Measurements from ENCODE around the gene IL34.

IL34 gene

DNA sequence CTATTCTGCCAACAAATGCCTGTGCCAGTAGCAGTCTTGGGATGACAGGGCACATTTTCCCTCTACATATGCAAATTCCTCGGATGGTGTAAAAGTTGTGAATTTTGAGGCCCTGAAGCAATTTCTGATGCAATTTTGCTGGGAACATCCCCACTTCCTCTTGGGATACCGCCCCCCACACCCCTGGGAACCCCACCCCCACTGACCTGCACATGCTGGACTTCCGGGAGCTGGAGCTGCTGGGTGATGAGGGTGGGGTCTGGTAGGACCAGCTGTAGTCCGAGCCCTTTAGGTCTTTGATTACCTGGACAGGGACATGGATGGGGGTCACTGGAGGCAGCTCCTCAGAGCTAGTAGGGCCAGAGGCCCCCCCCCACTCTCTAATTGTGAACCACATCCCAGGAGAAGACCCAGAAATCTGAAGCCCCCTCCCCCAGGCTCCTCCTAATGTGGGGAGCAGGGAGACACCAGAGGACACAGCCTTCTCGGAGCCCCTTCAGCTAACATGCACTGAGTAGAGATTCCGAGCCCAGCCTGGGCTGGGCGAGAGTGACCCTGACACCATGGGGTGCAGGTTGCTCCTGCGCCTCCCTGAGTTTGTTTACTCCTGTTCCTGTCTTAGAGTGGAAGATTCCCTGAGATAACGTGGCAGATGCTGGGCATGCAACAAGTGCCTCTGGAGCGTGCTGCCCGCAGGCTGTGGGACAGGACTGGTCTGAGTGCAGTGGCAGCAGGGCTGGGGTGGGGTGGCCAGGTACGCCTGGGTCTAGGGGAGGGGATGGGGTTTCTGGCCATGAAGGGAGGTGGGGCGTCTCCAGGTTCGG is 30.5 kb downstream of the IL34 start:
- Mint-ChIP-seq H3K36me3 (no peaks in the 10 kb centered on the region), H3K4me1 (peaks cover 19% of the 10 kb centered on the region), H3K4me3 (no peak overlapping the region), H3K27ac (no peak overlapping the region), H3K9me3 (no peaks in the 10 kb centered on the region)
- no peak for ATAC-seq
- no peak for DNase-seq (ENCODE audit: low spot score in 2 of 2)

DNA sequence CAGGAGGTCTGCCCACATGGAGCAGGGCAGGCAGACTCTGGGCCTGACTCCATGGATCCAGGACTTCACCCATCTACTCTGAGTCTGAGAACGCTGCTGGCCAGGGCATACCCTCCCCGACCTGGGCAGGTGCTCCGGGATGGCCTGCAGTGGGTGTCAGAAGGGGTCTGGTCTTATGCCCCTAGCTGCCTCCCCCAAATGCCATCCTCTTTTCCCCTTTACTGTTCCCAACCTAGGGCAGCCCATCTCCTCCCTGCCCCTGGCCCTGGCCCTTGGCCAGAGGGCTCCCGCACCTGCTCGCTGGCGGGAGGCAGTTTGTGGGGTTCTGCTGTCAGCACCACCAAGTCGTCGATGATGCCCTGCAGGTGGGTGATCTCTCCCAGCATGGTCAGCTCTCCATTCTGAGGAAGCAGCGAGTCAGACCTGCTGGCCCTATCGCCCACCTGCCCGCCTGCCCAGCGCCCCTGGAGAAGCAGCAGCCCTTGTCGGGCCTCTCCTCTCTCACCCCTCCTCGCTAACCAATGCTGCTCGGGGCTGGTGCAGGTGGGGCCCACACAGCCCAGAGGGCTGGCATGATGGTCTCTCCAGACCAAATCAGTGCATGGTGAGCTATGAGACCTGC is 31.3 kb downstream of the IL34 start:
- DNase-seq (ENCODE audit: low spot score in 2 of 2) (no peak), ATAC-seq (no peak)
- H3K36me3 Mint-ChIP-seq: no peaks in the 10 kb centered on the region
- H3K4me1 Mint-ChIP-seq: peaks cover 19% of the 10 kb centered on the region
- no peaks in the 10 kb centered on the region for H3K9me3 Mint-ChIP-seq
- H3K27ac Mint-ChIP-seq: no peak overlapping the region
- no peak overlapping the region for H3K4me3 Mint-ChIP-seq

DNA sequence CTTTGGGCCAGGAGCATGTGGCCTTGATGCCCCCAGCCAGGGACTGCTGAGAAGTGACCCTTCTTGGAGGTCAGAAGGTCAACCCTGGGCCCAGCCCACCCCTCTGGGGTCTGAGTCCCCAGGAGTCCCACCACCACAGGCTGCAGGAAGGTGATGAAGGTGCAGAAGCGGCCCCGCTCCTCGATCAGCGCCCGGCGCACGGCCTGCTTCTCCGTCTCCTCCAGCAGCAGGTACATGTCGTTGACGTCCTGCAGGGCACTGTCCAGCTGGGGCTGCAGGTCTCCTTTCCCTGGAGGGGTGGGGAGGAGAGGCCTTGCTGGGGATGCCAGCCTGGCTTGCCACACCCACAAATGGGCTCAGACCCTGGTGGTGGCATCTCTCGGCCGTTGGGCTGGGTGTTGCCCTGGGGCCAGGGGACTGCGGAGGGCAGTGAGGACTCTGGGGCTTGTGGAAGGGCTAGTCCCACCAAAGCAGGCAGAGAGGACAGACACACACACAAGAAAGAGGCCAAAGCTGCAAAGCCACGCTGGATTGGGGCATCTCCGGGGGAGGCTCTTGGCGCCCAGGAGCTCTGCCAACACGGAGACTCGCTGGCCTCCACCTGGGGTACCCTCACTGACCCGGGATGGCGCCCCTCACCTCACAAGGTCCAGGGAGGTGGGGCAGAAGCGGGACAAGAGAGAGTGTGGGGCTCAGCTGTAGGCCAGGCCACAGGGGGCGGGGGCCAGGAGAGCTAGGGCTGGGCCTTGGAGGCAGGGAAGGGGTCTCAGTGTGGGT is 31.9 kb downstream of the IL34 start:
- DNase-seq (ENCODE audit: low spot score in 2 of 2): no peak
- peak overlapping the region; percentile 4 for H3K4me3 Mint-ChIP-seq
- no peak overlapping the region for H3K27ac Mint-ChIP-seq

DNA sequence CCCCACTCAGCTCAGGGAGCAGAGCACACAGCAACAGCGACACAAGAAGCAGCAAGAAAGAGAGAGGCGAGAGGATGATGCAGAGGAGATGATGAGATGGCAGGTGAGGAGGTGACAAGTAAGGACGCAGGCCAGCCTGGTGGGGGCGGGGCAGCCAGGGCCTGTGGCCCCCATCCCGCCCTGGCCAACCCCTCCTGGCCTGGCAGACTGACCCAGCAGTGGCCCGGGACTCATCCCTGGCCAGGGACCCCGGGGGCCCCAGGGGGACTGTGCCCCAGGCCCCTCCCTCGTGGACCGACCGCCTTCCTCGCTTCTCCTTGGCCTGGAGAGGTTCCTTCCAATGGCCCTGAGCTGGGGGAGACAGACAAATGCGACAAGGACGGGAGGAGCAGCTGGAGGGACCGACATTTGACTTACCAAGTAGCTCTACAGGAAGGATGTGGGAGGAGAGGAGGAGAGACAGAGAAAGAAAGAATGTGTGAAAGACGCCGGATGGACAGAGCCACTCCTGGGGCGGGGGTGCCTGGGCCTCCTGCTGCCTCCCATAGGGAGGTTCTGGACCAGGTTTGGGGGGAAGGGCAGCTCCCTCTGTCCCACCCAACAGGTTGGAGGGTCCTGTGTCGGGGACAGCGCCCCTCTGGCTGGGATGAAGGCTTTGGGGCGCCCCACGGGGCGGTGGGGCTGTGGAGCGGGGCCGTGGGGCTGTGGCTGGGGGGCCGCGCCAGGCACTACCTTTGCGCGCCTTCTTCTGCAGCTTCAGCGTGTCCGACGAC is 32.7 kb downstream of the IL34 start:
- Mint-ChIP-seq H3K27ac (peak overlapping the region; percentile 63), H3K4me1 (peaks cover 19% of the 10 kb centered on the region), H3K4me3 (peak overlapping the region; percentile 4), H3K9me3 (no peaks in the 10 kb centered on the region), H3K36me3 (no peaks in the 10 kb centered on the region)
- no peak for DNase-seq (ENCODE audit: low spot score in 2 of 2)
- ATAC-seq: peak; percentile 17

More for the DNA sequence above, 31.9 kb downstream of the IL34 start:
- no peaks in the 10 kb centered on the region for H3K9me3 Mint-ChIP-seq
- H3K36me3 Mint-ChIP-seq: no peaks in the 10 kb centered on the region
- peaks cover 19% of the 10 kb centered on the region for H3K4me1 Mint-ChIP-seq
- ATAC-seq: no peak

DNA sequence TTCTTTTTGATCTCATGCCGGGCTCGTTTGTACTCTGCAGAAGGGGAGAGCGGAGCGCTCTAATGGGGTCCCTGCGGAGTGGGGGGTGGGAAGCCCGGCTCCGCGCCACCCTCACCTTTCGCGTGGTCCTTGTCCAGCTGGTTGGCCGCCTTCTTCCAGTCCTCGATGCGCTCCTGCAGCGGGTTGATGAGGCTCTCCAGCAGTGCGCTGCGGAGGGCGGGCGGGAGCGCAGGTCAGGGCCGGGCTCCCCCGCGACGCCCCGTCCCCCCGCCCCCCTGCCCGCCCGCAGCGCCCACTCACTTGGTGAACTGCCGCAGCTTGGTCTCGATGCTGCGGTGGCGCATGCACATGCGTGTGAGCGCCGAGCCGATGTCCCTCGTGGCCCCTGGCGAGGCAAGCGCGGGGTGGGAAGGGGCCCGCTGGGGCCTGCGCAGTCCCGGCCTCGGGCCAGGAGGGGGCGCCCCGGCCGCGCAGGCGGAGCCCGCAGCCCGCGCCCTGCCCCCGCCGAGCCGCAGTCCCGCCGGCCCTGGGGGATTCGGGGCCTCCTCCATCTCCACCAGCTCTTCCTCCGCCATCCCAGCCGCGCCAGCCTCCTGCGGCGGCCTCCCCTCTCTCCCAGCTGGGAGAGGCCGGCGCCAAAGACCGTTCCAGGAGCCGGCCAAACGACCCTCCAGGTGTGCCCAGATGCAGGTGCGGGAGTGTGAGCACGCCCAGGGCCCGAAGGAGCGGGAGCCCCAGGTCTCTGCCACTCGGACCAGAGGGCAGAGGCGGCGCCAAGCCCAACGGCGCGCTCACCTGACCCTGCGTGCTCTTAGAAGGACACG is 33.5 kb downstream of the IL34 start:
- DNase-seq (ENCODE audit: low spot score in 2 of 2) (no peak), ATAC-seq (no peak)
- peaks cover 19% of the 10 kb centered on the region for H3K4me1 Mint-ChIP-seq
- no peak overlapping the region for H3K4me3 Mint-ChIP-seq
- no peaks in the 10 kb centered on the region for H3K9me3 Mint-ChIP-seq
- H3K27ac Mint-ChIP-seq: peak overlapping the region; percentile 63
- no peaks in the 10 kb centered on the region for H3K36me3 Mint-ChIP-seq

DNA sequence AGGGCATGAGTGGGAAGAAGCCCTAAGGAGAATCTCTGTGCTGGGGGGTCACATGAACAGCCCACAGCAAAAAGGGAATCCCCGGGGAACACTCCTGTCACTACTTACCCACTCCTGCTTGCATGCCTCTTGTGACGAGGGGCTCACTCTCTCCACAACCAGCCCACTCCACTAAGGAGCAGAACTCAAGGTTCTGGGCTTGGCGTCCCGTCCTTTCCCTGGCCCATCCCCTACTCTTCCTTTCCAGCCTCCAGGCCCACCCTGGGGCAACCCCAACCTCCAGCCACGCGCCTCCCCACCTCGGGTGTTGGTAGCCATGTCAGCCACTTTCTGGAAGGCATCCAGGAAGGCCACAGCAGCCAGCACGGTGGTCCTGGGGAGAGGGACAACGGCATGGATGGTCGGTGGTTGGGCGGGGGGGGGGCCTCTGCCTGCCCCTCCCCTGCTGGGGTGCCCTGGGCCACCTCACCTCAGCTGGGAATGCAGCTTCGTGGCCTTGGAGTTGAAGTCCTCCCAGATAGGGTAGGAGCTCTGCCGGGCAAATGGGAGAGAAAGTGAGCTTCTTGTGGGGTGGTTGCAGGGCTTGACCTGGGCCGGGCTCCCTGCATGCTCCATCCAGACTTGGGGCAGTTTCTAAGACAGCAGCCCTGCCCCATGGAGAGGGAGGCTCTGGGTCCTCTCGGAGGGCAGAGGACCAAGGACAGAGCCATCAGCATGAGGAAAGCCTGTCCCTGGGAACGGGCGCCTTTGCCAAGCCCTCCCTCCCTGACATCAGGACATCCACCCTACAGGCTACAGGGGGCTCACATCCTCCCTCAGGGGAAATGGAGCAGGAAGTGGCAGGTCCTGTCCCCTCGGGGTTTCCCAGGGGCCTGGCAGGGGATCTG is 34.4 kb downstream of the IL34 start:
- no peak for DNase-seq (ENCODE audit: low spot score in 2 of 2)
- H3K27ac Mint-ChIP-seq: no peak overlapping the region
- H3K9me3 Mint-ChIP-seq: no peaks in the 10 kb centered on the region
- H3K36me3 Mint-ChIP-seq: no peaks in the 10 kb centered on the region
- no peak overlapping the region for H3K4me3 Mint-ChIP-seq
- ATAC-seq: no peak
- peaks cover 19% of the 10 kb centered on the region for H3K4me1 Mint-ChIP-seq

DNA sequence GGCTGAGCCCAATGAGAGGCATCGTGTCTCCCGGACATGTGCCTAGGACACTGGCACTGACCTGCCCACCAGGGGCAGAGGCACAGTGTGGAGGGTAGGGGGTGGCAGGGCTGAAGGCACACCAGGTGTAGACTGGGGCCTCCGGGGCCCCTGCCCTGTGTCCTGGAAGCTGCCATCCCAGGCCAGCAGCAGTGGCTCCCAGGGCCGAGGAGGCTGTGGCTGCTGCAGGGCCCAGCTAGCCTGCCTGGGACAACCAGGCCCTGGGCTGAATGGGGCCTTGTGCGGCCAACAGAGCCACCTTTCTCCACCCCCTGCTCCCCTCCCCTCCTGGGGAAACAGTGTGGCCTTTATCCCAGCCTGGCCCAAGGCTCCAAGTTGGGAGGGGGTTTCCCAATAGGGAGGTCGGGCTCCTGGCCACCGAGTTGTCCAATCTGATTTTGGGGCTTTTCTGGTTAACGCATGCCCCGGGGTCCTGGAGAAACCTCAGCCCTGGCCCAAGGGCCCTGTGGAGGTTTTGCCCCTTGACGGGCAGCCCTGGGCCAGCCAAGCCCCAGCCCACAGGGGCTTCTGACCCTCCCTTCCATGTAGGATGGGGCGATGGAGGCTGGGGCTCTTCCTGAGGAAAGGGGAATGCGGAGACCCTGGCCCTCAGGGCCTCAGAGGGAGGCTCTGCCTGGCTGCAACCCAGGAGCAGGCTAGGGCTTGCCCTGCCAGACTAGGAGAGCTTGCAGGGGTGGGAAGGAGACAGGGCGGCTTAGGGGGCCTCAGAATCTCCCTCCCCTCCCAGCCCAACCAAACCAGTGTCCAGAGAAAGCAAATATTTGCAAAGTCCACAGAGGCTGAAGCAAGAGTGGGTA is 35.3 kb downstream of the IL34 start:
- Mint-ChIP-seq H3K4me1 (peaks cover 19% of the 10 kb centered on the region), H3K27ac (no peak overlapping the region), H3K36me3 (no peaks in the 10 kb centered on the region), H3K4me3 (no peak overlapping the region), H3K9me3 (no peaks in the 10 kb centered on the region)
- ATAC-seq: no peak
- DNase-seq (ENCODE audit: low spot score in 2 of 2): no peak

DNA sequence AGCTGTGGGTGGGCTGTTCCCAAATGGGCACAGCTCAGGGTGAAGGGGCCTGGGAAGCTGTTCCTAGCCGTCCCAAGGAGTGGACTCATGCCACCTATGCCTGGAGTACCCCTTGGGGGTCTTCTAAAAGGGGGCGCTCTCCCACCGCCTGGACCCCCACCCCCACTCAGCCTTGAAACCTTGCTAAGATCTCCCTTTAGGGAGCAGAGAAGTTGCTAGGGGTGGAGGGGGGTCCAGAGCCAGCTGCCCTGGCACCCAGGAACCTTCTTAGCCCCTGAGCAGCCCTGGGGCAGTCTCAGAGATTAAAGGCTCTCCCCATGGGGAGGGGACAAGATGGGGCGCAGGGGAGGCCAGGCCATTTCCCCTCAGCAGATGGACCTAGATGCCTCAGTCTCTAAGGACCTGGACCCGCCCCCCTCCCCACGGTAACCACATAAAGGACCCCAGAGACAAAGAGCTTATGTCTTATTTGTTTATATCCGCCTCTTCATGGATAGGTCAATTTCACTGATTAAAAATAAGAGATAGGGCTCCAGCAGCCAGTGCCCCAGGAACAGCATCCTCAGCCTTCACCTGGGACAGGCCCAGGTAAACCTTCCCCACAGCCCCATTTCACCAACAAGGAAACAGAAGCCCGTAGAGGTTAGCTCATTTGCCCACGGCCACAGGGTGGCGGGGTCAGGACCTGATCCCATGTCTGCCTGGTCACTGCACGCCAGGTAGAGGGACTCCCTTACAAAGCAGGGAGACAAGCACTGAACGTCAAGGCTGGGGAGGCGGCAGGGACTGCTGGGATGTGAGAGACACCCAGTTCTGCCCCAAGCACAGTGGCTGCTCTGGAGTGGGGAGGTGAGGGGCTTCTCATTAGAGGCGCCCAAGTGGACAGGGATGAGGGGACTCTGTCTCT is 36.1 kb downstream of the IL34 start:
- H3K4me3 Mint-ChIP-seq: no peak overlapping the region
- H3K4me1 Mint-ChIP-seq: peaks cover 19% of the 10 kb centered on the region
- ATAC-seq: no peak
- DNase-seq (ENCODE audit: low spot score in 2 of 2): no peak
- H3K27ac Mint-ChIP-seq: no peak overlapping the region
- no peaks in the 10 kb centered on the region for H3K36me3 Mint-ChIP-seq
- no peaks in the 10 kb centered on the region for H3K9me3 Mint-ChIP-seq

DNA sequence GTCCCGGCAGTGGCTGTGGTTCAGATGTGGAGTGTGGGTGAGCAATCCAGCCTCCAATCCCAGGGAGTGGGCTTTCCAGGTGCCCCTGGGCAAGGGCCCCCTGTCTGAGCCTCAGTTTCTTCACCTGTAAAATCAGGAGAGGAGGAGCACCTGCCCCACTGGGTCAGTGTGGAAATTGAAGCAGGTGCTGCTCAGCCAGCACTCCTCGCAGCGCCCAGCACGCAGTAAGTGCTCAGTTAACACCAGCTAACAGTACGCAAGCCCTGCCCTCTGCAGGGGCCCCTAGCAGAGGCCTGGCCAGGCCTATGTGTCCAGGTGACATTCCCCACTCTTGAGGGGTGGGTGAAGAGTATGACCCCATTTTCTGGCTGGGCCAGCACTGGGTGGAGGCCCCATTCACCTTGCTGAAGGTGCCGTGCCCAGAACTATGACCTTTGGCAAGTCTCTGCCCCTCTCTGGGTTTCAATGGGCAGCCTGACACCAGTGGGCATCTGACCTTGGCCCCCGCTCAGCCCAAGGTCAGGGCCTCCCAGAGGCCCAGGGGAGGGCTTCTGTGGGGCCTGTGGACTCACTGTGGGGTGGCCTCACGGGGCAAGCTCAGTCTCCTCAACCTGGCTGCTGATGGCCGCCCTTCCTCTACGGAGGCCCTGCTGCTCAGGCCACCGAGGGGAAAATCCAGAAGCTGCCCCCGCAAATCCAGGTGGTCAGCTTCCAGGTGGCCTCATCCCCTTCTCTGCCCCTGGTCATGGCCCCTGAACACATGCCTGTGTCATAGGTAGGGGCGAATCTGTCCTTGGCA is 37.0 kb downstream of the IL34 start:
- H3K4me3 Mint-ChIP-seq: no peak overlapping the region
- DNase-seq (ENCODE audit: low spot score in 2 of 2): no peak
- no peak overlapping the region for H3K27ac Mint-ChIP-seq
- H3K4me1 Mint-ChIP-seq: peaks cover 18% of the 10 kb centered on the region
- H3K36me3 Mint-ChIP-seq: no peaks in the 10 kb centered on the region
- no peaks in the 10 kb centered on the region for H3K9me3 Mint-ChIP-seq
- ATAC-seq: no peak

DNA sequence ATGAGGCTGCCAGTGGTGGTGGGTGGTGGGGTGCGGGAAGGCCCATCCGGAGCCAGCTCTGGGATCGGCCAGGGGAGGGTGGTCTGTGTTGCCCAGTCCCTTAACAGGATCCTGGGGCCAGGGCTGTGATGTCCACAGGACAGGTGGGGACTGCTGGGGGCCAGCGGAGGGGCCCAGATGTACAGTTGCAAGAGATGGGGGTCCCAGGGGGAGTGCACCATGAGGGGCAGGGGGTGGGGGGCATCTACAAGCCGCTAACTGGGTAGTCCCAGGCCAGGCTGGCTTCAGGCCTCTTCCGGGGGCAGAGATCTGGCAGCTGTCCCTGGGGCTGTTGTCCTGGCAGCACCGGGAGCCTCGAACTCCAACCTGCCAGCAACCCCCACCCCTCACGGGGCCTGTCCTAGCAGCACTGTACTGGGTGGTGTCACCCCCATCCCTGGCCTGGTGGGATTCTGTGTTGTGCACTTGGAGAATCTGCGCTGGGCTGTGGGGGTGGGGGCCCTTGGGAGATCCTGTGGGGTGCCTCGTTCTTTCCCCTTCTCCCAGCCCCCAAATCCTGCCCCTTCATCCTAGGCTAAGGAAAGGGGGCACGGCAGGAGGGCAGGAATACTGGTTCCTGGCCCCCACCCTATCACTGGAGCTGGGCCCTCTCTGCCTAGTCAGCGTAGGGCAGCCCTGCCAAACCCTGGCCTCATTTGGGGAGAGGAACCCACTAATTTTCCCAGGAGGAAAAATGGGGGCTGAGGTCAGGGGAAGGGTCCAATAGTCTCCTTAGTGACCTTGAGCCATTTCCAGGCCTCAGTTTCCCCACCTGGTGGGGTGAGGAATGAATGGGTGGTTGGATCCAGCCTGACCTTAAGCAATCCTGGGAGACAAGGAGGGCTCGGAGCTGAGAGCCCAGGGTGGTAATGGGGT is 38.0 kb downstream of the IL34 start:
- Mint-ChIP-seq H3K36me3 (no peaks in the 10 kb centered on the region), H3K9me3 (no peaks in the 10 kb centered on the region), H3K4me1 (peaks cover 7% of the 10 kb centered on the region), H3K27ac (no peak overlapping the region), H3K4me3 (peak overlapping the region; percentile 18)
- DNase-seq (ENCODE audit: low spot score in 2 of 2) (no peak), ATAC-seq (no peak)
